Fibroblast of pulmonary artery (primary cell): ENCODE measurements around the gene ARHGDIA.

ENCODE experiments used
- DNase-seq: peaks from one replicate; pipeline ENCODE4 v3.0.0-alpha.2; 2010; ENCODE audit warnings: low read depth
- H3K4me3 ChIP-seq: replicated peaks from 2 replicates; pipeline ENCODE4 v1.5.1; 2011; ENCODE audit warnings: low read depth, mild to moderate bottlenecking, control low read depth, low read length, moderate library complexity
- TF ChIP-seq, protein P1 (sequence below): IDR thresholded peaks from 2 replicates; pipeline ENCODE4 v1.5.1; 2011; ENCODE audit warnings: mild to moderate bottlenecking, control low read depth, low read length, inconsistent platforms; ENCODE audit errors: missing control alignments

ARHGDIA gene

GRCh38 chr17:81817758-81818147 is 53.4 kb downstream of the ARHGDIA start:
- no peak overlapping the region for H3K4me3 ChIP-seq
- DNase-seq, result no peak
- TF ChIP-seq, protein P1, sequence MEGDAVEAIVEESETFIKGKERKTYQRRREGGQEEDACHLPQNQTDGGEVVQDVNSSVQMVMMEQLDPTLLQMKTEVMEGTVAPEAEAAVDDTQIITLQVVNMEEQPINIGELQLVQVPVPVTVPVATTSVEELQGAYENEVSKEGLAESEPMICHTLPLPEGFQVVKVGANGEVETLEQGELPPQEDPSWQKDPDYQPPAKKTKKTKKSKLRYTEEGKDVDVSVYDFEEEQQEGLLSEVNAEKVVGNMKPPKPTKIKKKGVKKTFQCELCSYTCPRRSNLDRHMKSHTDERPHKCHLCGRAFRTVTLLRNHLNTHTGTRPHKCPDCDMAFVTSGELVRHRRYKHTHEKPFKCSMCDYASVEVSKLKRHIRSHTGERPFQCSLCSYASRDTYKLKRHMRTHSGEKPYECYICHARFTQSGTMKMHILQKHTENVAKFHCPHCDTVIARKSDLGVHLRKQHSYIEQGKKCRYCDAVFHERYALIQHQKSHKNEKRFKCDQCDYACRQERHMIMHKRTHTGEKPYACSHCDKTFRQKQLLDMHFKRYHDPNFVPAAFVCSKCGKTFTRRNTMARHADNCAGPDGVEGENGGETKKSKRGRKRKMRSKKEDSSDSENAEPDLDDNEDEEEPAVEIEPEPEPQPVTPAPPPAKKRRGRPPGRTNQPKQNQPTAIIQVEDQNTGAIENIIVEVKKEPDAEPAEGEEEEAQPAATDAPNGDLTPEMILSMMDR, result no peak
